Esophagus squamous epithelium (tissue), 5 donors: ENCODE measurements around the gene ERC2. TPM values are rescaled to one million over a fixed set of nuclear protein-coding genes. Genes with fewer than 3 reads are reported as not detected.
A peak's percentile ranks its signal among the peaks of the same experiment; 100 is the strongest.

Experiments
- DNase-seq: peaks from one replicate; lab custom pipeline; 2025; lab: John Stamatoyannopoulos, UW
- H3K27ac ChIP-seq, 4 donors: fragments of 200-600 bp; sonication (generic); one replicate each; pipeline ENCODE4 v1.5.1; 2016 to 2019; ENCODE audit warnings: mild to moderate bottlenecking in 1 of 4
- H3K27me3 ChIP-seq, 4 donors: fragments of 200-600 bp; sonication (generic); 1 replicate in 3 of 4; 2 replicates in 1 of 4; pipeline versions ENCODE4 v1.5.1 to v1.6.0; 2017 to 2021; ENCODE audit warnings: antibody characterized with exemption in 1 of 4
- H3K36me3 ChIP-seq, 3 donors: fragments of 200-600 bp; sonication (generic); one replicate each; pipeline ENCODE4 v1.5.1; 2016 to 2019
- H3K4me1 ChIP-seq, 3 donors: fragments of 200-600 bp; sonication (generic); one replicate each; pipeline ENCODE4 v1.5.1; 2017 to 2019
- H3K4me3 ChIP-seq, 4 donors: fragments of 200-600 bp; sonication (generic); 1 replicate in 3 of 4; 2 replicates in 1 of 4; pipeline ENCODE4 v1.5.1; 2016 to 2019; ENCODE audit warnings: mild to moderate bottlenecking in 2 of 4, moderate library complexity in 1 of 4
- H3K9me3 ChIP-seq, 3 donors: fragments of 200-600 bp; sonication (generic); one replicate each; pipeline ENCODE4 v1.5.1; 2016 to 2019
- POLR2A ChIP-seq, 4 donors: fragments of 450-650 bp; IDR thresholded peaks; one replicate each; pipeline ENCODE4 v1.6.1; 2017; ENCODE audit warnings: antibody characterized with exemption in 4 of 4, mild to moderate bottlenecking in 4 of 4, moderate library complexity in 3 of 4
- WGBS, 2 donors: methylation state at CpG; one replicate each; pipeline ENCODE4 v1.1.5; 2018; 5-methylcytosine and 5-hydroxymethylcytosine counted together
- intact Hi-C: fragments of 100-400 bp; cut with DNase I; formaldehyde crosslinking; loops from one replicate; pipeline ENCODE4 v1.15.0; 2022
- total RNA-seq, 4 donors: library from RNA; depleted of rRNA; stranded (reverse); fragments of >200 nt; gene quantifications; one replicate each; pipeline ENCODE4 v1.1.0, GENCODE V29; 2016
- TF ChIP-seq, protein P1 (sequence below), 6 experiments: fragments of 450-650 bp in 4 of 6; fragments of 200-600 bp in 2 of 6; sonication (generic) in 2 of 6; IDR thresholded peaks; one replicate each; pipeline ENCODE4 v1.5.1; 2016 to 2019; ENCODE audit warnings: antibody characterized with exemption in 6 of 6, mild to moderate bottlenecking in 4 of 6, moderate library complexity in 4 of 6
- donor health status: DM: yes; HTN: yes; CAD: no.

The ERC2 gene
- total RNA-seq, 4 donors from 2014 or later: 0.12 to 1.9 (median 0.86) TPM

DNA sequence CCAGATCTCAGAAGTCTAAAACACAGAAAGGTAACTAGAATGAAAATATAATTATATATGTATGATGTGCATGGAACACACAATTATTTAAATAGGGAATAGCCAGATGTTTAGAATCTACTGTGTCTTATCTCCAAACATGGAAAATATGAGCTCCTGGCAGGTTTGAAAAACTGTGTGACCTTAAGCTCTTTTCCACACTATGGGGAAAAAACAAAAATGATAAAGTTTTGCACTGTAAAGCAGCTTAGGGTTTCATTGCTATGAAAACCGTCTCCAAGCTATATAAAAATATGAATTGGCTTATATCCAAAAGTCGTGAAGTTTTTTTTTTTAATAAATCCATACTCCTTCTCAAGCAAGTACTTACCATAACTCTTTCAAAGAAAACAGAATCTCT lies 159.8 kb downstream of the ERC2 start:
- Histone ChIP-seq H3K27ac (no peak overlapping the region), H3K27me3 (no peaks in the 10 kb centered on the region), H3K4me3 (no peak overlapping the region), H3K9me3 (no peaks in the 10 kb centered on the region), H3K4me1 (no peaks in the 10 kb centered on the region), H3K36me3 (no peaks in the 10 kb centered on the region)
- intact Hi-C loops: no loop called here
- WGBS, 2 donors: 42 to 43% methylated on average over 2 of the region's 2 CpGs
- TF ChIP-seq, protein P1, sequence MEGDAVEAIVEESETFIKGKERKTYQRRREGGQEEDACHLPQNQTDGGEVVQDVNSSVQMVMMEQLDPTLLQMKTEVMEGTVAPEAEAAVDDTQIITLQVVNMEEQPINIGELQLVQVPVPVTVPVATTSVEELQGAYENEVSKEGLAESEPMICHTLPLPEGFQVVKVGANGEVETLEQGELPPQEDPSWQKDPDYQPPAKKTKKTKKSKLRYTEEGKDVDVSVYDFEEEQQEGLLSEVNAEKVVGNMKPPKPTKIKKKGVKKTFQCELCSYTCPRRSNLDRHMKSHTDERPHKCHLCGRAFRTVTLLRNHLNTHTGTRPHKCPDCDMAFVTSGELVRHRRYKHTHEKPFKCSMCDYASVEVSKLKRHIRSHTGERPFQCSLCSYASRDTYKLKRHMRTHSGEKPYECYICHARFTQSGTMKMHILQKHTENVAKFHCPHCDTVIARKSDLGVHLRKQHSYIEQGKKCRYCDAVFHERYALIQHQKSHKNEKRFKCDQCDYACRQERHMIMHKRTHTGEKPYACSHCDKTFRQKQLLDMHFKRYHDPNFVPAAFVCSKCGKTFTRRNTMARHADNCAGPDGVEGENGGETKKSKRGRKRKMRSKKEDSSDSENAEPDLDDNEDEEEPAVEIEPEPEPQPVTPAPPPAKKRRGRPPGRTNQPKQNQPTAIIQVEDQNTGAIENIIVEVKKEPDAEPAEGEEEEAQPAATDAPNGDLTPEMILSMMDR (IDR thresholded peaks at IDR 0.05): no peak
- no peak for TF ChIP-seq POLR2A (IDR thresholded peaks at IDR 0.05)
- DNase-seq: no peak

DNA sequence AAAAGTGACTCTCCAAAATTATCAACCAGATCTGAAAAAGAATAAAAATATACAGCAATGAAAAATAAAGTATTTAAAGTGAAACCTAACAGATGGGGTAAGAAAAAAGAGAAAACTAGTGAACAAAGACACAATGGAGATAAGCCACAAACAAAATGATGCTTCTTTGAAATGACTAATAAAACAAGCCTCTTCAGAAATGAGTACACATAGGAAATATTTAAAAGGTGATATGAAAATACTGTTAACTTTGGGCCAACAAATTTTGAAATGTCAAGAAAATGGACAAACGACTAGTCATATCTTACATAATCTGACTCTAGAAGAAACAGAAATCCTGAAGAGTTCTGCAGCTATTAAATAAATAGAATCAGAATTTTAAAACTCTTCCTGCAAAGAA lies 164.2 kb downstream of the ERC2 start:
- DNase-seq: no peak
- Histone ChIP-seq H3K4me1 (no peaks in the 10 kb centered on the region), H3K9me3 (no peaks in the 10 kb centered on the region), H3K27ac (no peak overlapping the region), H3K4me3 (no peak overlapping the region), H3K36me3 (no peaks in the 10 kb centered on the region), H3K27me3 (no peaks in the 10 kb centered on the region)
- 37 to 58% methylated on average over 1 of the region's 1 CpG for WGBS, 2 donors
- TF ChIP-seq POLR2A (IDR thresholded peaks at IDR 0.05): no peak
- TF ChIP-seq, protein P1 (IDR thresholded peaks at IDR 0.05): no peak
- intact Hi-C loops: no loop called here

DNA sequence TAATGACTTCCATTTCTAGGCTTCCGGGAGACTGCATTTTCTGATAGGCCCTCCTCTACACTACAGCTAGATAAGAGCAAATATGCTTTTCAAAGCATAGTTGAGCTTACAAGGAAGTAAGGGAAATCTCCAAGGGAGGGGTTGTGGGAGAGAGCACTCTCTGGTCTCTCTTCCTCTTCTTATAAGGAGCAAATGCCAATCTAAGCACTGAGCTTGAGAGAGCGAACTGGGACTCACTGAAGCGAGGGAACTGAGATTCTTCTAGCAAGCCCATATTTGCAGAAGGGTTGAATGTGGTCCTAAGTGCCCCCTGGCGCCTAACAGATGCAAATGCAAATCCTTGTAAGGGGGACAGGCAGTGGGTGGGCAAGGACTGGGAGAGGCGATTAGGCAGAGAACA lies 164.8 kb downstream of the ERC2 start:
- intact Hi-C loops: no loop called here
- H3K36me3 ChIP-seq: no peaks in the 10 kb centered on the region
- H3K27ac ChIP-seq: no peak overlapping the region
- 37 to 44% methylated on average over 5 of the region's 5 CpGs for WGBS, 2 donors
- no peaks in the 10 kb centered on the region for H3K9me3 ChIP-seq
- H3K27me3 ChIP-seq: no peaks in the 10 kb centered on the region
- H3K4me1 ChIP-seq: no peaks in the 10 kb centered on the region
- TF ChIP-seq POLR2A (IDR thresholded peaks at IDR 0.05): no peak
- TF ChIP-seq, protein P1 (IDR thresholded peaks at IDR 0.05): peak in 1 of 6 experiments; percentile 27
- DNase-seq: no peak
- H3K4me3 ChIP-seq: no peak overlapping the region

DNA sequence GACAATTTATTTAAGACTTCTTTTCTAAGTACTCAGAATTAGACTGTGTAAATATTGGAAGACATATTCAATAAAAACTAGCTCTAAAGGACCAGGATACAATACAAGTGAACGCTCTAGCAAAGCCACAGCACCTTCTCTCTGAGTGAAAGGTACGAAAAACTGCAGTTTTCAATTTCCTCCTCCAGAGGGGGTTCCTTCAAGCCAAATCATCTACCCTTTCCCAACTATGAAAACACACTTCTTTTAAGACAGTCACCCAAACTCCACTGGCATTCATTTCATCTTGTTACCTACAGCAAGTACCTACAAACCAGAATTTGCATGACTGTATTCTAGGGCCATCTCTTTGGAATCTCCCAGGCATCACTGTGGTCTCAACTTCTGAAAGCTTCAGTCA lies 165.8 kb downstream of the ERC2 start:
- intact Hi-C loops: no loop called here
- Histone ChIP-seq H3K27me3 (no peaks in the 10 kb centered on the region), H3K9me3 (no peaks in the 10 kb centered on the region), H3K27ac (no peak overlapping the region), H3K4me3 (no peak overlapping the region), H3K4me1 (no peaks in the 10 kb centered on the region), H3K36me3 (no peaks in the 10 kb centered on the region)
- TF ChIP-seq, protein P1 (IDR thresholded peaks at IDR 0.05): no peak
- no peak for TF ChIP-seq POLR2A (IDR thresholded peaks at IDR 0.05)
- 70 to 79% methylated on average over 2 of the region's 2 CpGs for WGBS, 2 donors
- DNase-seq: no peak

DNA sequence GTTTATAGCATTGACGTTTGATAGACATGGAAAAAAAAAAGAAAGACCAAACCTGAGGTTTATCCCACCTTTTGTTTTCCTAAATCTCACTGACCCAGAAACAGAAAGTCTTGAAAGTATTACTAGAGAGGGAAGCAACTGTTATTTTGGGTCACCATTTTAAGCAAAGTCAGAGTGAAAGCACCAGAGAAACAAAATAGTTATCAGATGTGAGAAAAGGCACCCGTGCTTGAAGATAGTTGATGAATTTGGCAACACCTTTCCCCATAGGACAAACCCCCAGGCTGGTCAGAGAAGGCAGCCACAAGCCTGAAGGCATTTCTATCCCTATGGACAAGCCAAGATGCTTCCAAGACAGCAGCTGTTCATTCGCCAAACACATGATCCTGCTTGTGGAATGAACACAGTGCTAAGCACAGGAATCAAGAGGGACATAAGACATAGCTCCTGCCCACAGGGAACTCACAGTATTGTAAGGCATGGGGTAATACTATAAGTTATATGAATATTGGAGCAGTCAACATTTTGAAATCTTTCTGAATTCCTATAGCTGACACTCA lies 170.9 kb downstream of the ERC2 start:
- WGBS, 2 donors: 54 to 64% methylated on average over 3 of the region's 3 CpGs
- Histone ChIP-seq H3K27me3 (peaks cover 0 to 5% (median 0%) of the 10 kb centered on the region in 4 donors), H3K4me3 (no peak overlapping the region), H3K36me3 (no peaks in the 10 kb centered on the region), H3K4me1 (no peaks in the 10 kb centered on the region), H3K9me3 (no peaks in the 10 kb centered on the region), H3K27ac (no peak overlapping the region)
- intact Hi-C loops: no loop called here
- TF ChIP-seq POLR2A (IDR thresholded peaks at IDR 0.05): no peak
- TF ChIP-seq, protein P1 (IDR thresholded peaks at IDR 0.05): no peak
- no peak for DNase-seq
